Measurements from ENCODE around the gene ABLIM3.
"Not testable (repeated sequence)": the region's sequence is repeated elsewhere in the genome, so short reads cannot be mapped to it uniquely, and the experiment has no call there.

The ABLIM3 gene

DNA sequence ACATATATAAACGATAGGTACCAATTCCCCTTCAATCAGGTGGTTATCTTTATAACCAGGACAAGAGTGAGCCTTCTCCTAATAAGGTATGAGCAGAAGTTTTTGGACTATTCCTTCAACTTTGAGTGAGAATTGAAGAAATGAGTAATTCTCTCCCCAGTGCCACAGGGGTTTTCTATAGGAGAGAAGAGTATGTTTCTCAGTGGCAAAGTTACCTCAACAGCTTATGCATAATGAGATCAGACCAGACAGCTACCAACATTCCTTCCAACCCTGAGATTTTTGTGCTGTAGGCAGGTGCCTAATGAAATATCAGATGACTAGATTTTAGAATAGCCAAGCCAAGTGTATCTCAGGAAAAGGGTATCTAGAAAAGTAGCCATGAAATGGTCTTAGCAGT is 40.9 kb downstream of the ABLIM3 start:
- Histone ChIP-seq H3K79me2 (ENCODE audit: low read length) (no peaks in the 10 kb centered on the region), H4K20me1 (ENCODE audit: insufficient read depth, low read length) (no peaks in the 10 kb centered on the region), H3K4me3 (ENCODE audit: low read length) (no peak overlapping the region), H3K27me3 (replicated peaks; ENCODE audit: insufficient read depth, low read length) (no peaks in the 10 kb centered on the region), H3F3A (ENCODE audit: insufficient read depth, low read length) (no peaks in the 10 kb centered on the region), H3K27ac (ENCODE audit: low read length) (no peak overlapping the region), H3K9me2 (replicated peaks; ENCODE audit: insufficient read depth, low read length) (no peaks in the 10 kb centered on the region), H3K36me3 (replicated peaks; ENCODE audit: insufficient read depth, low read length) (no peaks in the 10 kb centered on the region), H3K9ac (ENCODE audit: low read length) (no peak overlapping the region), H3K4me1 (ENCODE audit: low read length) (no peaks in the 10 kb centered on the region), H3K9me3 (replicated peaks; ENCODE audit: insufficient read depth, low read length) (no peaks in the 10 kb centered on the region), H3K4me2 (ENCODE audit: low read depth, low read length) (no peak overlapping the region), H2AFZ (ENCODE audit: low read length) (no peak overlapping the region)
- no peak for DNase-seq
- no peak for TF ChIP-seq EZH2 (optimal IDR thresholded peaks at IDR 0.05; ENCODE audit: low read depth, low read length)
- TF ChIP-seq CTCF (IDR thresholded peaks at IDR 0.05; ENCODE audit: low read length), result no peak
- no peak for TF ChIP-seq EZH2phosphoT487 (IDR thresholded peaks at IDR 0.05; ENCODE audit: low read length)

DNA sequence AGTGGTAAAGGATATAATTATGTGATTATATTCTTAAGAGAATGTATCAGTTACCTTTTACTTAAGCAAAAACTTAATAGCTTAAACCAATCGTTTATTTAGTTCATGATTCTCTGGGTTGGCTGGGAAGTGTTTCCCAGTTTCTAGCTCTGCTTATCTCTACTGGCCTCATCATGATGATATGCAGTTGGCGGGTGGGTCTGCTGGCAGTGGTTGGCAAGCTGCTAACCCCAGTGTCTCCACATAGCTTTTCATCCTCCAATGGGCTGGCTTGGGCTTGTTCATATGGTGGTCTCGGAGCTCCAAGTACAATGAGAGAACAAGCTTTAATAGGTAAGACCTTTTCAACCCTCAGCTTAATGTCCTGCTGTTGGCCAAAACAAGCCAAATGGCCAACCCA is 43.8 kb downstream of the ABLIM3 start:
- Histone ChIP-seq H3K9me2 (replicated peaks; ENCODE audit: insufficient read depth, low read length) (no peaks in the 10 kb centered on the region), H3K9ac (ENCODE audit: low read length) (no peak overlapping the region), H3K9me3 (replicated peaks; ENCODE audit: insufficient read depth, low read length) (no peaks in the 10 kb centered on the region), H3K36me3 (replicated peaks; ENCODE audit: insufficient read depth, low read length) (no peaks in the 10 kb centered on the region), H3K27ac (ENCODE audit: low read length) (no peak overlapping the region), H4K20me1 (ENCODE audit: insufficient read depth, low read length) (no peaks in the 10 kb centered on the region), H3K4me3 (ENCODE audit: low read length) (no peak overlapping the region), H3F3A (ENCODE audit: insufficient read depth, low read length) (no peaks in the 10 kb centered on the region), H3K79me2 (ENCODE audit: low read length) (no peaks in the 10 kb centered on the region), H3K4me1 (ENCODE audit: low read length) (no peaks in the 10 kb centered on the region), H3K4me2 (ENCODE audit: low read depth, low read length) (no peak overlapping the region), H2AFZ (ENCODE audit: low read length) (no peak overlapping the region), H3K27me3 (replicated peaks; ENCODE audit: insufficient read depth, low read length) (no peaks in the 10 kb centered on the region)
- TF ChIP-seq EZH2 (optimal IDR thresholded peaks at IDR 0.05; ENCODE audit: low read depth, low read length) (no peak), EZH2phosphoT487 (IDR thresholded peaks at IDR 0.05; ENCODE audit: low read length) (no peak), CTCF (IDR thresholded peaks at IDR 0.05; ENCODE audit: low read length) (no peak)
- no peak for DNase-seq

GRCh38 chr5:149186506-149186905 is 45.2 kb downstream of the ABLIM3 start:
- H3F3A ChIP-seq (ENCODE audit: insufficient read depth, low read length), result no peaks in the 10 kb centered on the region
- H3K27me3 ChIP-seq (replicated peaks; ENCODE audit: insufficient read depth, low read length), result no peaks in the 10 kb centered on the region
- H3K4me2 ChIP-seq (ENCODE audit: low read depth, low read length), result no peak overlapping the region
- no peaks in the 10 kb centered on the region for H4K20me1 ChIP-seq (ENCODE audit: insufficient read depth, low read length)
- H2AFZ ChIP-seq (ENCODE audit: low read length), result no peak overlapping the region
- no peak for DNase-seq
- no peak overlapping the region for H3K27ac ChIP-seq (ENCODE audit: low read length)
- H3K9me3 ChIP-seq (replicated peaks; ENCODE audit: insufficient read depth, low read length), result no peaks in the 10 kb centered on the region
- H3K36me3 ChIP-seq (replicated peaks; ENCODE audit: insufficient read depth, low read length), result no peaks in the 10 kb centered on the region
- H3K4me1 ChIP-seq (ENCODE audit: low read length), result no peaks in the 10 kb centered on the region
- no peak overlapping the region for H3K9ac ChIP-seq (ENCODE audit: low read length)
- no peak overlapping the region for H3K4me3 ChIP-seq (ENCODE audit: low read length)
- TF ChIP-seq CTCF (IDR thresholded peaks at IDR 0.05; ENCODE audit: low read length) (no peak), EZH2 (optimal IDR thresholded peaks at IDR 0.05; ENCODE audit: low read depth, low read length) (no peak), EZH2phosphoT487 (IDR thresholded peaks at IDR 0.05; ENCODE audit: low read length) (no peak)
- H3K9me2 ChIP-seq (replicated peaks; ENCODE audit: insufficient read depth, low read length), result no peaks in the 10 kb centered on the region
- H3K79me2 ChIP-seq (ENCODE audit: low read length), result no peaks in the 10 kb centered on the region

- H3K27ac ChIP-seq (ENCODE audit: low read length); H3K27me3 ChIP-seq (replicated peaks; ENCODE audit: insufficient read depth, low read length); H4K20me1 ChIP-seq (ENCODE audit: insufficient read depth, low read length); H3K4me2 ChIP-seq (ENCODE audit: low read depth, low read length); H3K9ac ChIP-seq (ENCODE audit: low read length); H3K9me2 ChIP-seq (replicated peaks; ENCODE audit: insufficient read depth, low read length); H3K4me3 ChIP-seq (ENCODE audit: low read length); H2AFZ ChIP-seq (ENCODE audit: low read length); H3K36me3 ChIP-seq (replicated peaks; ENCODE audit: insufficient read depth, low read length); H3F3A ChIP-seq (ENCODE audit: insufficient read depth, low read length); DNase-seq; H3K79me2 ChIP-seq (ENCODE audit: low read length); H3K4me1 ChIP-seq (ENCODE audit: low read length); H3K9me3 ChIP-seq (replicated peaks; ENCODE audit: insufficient read depth, low read length): not testable (repeated sequence)
These were observed 46.3 kb downstream of the ABLIM3 start for GRCh38 chr5:149187617-149188016.

Measured in MM.1S (cell line).